GM19455 (cell line): ENCODE measurements around the gene NR2F2.

Experiments
- ATAC-seq: cut with Tn5 transposase; IDR thresholded peaks from one replicate; pipeline ENCODE4 v1.9.1; 2021; ENCODE audit not compliant: unreplicated experiment

NR2F2 gene

GRCh38 chr15:96341513-96342405, 11.3 kb downstream of the NR2F2 start:
- no peak for ATAC-seq

GRCh38 chr15:96342406-96343112, 12.1 kb downstream of the NR2F2 start:
- no peak for ATAC-seq

- no peak for ATAC-seq
Observed at GRCh38 chr15:96343113-96344059, 12.9 kb downstream of the NR2F2 start.

- no peak for ATAC-seq
Observed at GRCh38 chr15:96344060-96344705, 13.7 kb downstream of the NR2F2 start.

GRCh38 chr15:96344706-96345559, 14.4 kb downstream of the NR2F2 start:
- no peak for ATAC-seq

GRCh38 chr15:96345560-96346399, 15.3 kb downstream of the NR2F2 start:
- no peak for ATAC-seq

- no peak for ATAC-seq
Observed at GRCh38 chr15:96346409-96346970, 16.0 kb downstream of the NR2F2 start.

- ATAC-seq = no peak
Observed at GRCh38 chr15:96347181-96348111, 16.9 kb downstream of the NR2F2 start.

GRCh38 chr15:96348112-96349027, 17.9 kb downstream of the NR2F2 start:
- no peak for ATAC-seq

GRCh38 chr15:96349034-96349856, 18.7 kb downstream of the NR2F2 start:
- ATAC-seq = no peak

- ATAC-seq = no peak
Observed at GRCh38 chr15:96349857-96350720, 19.6 kb downstream of the NR2F2 start.

- no peak for ATAC-seq
Observed at GRCh38 chr15:96350934-96351724, 20.6 kb downstream of the NR2F2 start.

- no peak for ATAC-seq
Observed at GRCh38 chr15:96351761-96352603, 21.5 kb downstream of the NR2F2 start.
